AG09309 (cell line): ENCODE measurements around the gene ANAPC16.
A peak's percentile ranks its signal among the peaks of the same experiment; 100 is the strongest.

Experiments
- DNase-seq: peaks from one replicate; pipeline ENCODE4 v3.0.0-alpha.2; 2010; ENCODE audit warnings: low read depth
- H3K4me3 ChIP-seq: 2 replicates; pipeline ENCODE4 v1.5.1; 2011; ENCODE audit warnings: mild to moderate bottlenecking, low read depth, low read length, moderate library complexity; ENCODE audit not compliant: control insufficient read depth
- TF ChIP-seq, protein P1 (sequence below): IDR thresholded peaks from 2 replicates; pipeline ENCODE4 v1.5.1; 2011; ENCODE audit warnings: mild to moderate bottlenecking, low read depth, low read length, inconsistent platforms; ENCODE audit not compliant: insufficient read depth, control insufficient read depth; ENCODE audit errors: missing control alignments

The ANAPC16 gene

DNA sequence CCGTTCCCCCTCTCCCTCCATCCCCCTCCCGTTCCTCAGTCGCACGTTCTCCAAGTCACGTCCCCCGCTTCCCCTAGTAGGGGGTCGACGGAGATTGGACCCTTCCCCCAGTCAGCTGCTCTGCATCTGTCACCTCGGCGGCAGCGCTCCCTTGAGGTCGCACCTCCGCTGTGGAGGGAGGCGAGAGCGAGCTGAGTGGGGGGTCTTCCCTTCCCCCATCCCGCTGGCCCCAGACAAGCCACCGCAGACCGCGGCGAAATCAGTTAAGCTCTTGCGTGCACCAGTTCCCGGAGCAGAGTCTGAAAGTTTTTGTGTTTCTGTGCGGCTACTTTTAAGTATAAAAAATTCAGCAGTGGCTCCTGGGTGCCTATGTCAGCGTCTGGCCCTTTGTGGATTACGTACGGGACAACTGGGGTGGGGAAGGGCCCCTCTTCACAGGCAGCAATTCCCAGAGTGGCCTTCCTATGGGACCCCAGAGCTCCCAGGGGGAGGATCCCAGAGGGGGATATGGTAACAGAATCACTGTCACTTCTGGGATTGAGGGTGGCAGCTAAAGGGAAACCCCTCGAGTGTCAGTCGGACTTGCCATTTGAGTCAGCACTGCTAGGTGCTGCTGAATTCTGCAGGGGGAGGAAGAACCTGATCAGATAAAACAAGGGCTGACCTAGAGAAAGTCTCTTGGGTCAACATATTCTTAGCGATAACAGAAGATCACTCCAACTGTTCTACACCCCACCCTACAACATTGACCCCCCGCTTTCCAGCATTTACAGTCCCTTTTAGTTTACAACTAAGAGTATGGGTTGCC is 45.4 kb downstream of the ANAPC16 start:
- no peak for DNase-seq
- H3K4me3 ChIP-seq: peak overlapping the region; percentile 50
- TF ChIP-seq, protein P1, sequence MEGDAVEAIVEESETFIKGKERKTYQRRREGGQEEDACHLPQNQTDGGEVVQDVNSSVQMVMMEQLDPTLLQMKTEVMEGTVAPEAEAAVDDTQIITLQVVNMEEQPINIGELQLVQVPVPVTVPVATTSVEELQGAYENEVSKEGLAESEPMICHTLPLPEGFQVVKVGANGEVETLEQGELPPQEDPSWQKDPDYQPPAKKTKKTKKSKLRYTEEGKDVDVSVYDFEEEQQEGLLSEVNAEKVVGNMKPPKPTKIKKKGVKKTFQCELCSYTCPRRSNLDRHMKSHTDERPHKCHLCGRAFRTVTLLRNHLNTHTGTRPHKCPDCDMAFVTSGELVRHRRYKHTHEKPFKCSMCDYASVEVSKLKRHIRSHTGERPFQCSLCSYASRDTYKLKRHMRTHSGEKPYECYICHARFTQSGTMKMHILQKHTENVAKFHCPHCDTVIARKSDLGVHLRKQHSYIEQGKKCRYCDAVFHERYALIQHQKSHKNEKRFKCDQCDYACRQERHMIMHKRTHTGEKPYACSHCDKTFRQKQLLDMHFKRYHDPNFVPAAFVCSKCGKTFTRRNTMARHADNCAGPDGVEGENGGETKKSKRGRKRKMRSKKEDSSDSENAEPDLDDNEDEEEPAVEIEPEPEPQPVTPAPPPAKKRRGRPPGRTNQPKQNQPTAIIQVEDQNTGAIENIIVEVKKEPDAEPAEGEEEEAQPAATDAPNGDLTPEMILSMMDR: peak; percentile 10

DNA sequence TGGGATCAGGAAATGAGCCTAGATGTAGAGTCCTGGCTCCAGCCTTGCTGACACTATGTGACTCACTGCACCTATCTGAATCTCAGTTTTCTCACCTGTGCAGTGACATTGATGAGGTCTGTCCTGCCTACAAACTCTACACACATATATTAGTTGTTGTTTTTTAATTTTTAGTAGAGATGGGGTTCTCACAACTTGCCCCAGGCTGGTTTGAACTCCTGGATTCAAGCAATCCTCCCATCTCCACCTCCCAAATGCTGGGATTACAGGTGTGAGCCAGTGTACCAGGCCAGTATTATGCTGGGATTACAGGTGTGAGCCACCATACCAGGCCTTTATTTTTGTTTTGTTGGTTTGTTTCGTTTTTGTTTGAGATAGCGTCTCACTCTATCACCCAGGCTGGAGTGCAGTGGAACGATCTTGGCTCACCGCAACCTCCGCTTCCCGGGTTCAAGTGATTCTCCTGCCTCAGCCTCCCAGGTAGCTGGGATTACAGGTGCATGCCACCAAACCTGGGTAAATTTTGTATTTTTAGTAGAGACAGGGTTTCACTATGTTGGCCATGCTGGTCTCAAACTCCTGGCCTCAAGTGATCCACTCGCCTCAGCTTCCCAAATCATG is 46.1 kb downstream of the ANAPC16 start:
- DNase-seq: no peak
- TF ChIP-seq, protein P1: no peak
- no peak overlapping the region for H3K4me3 ChIP-seq

GRCh38 chr10:72263613-72264241 is 47.9 kb downstream of the ANAPC16 start:
- H3K4me3 ChIP-seq: no peak overlapping the region
- TF ChIP-seq, protein P1: no peak
- no peak for DNase-seq

DNA sequence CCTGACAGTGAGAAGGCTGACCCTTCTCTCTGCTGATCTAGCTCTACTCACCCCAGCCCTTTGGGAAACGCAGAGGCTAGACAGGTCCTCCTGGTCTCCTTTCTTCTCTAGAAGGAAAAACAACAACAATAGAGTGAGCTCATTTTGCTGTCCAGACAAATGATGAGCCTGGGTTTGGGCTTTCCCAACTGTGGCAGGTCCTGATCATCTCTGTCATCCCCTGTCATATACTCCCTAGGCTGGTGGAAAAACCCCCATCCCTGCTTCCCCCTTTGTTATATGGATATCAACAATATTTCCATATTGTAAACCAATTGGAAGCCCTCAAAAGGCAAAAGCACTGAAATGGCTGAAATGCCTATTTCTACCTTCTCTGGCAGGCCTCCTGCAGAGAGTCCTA is 48.7 kb downstream of the ANAPC16 start:
- H3K4me3 ChIP-seq: no peak overlapping the region
- TF ChIP-seq, protein P1: no peak
- no peak for DNase-seq

- H3K4me3 ChIP-seq: no peak overlapping the region
- DNase-seq: no peak
- TF ChIP-seq, protein P1: no peak
These were observed 49.7 kb downstream of the ANAPC16 start for GRCh38 chr10:72265508-72265907.

GRCh38 chr10:72265990-72266865 is 50.4 kb downstream of the ANAPC16 start:
- TF ChIP-seq, protein P1: no peak
- no peak for DNase-seq
- H3K4me3 ChIP-seq: no peak overlapping the region
